ENCODE data around the gene IGSF21. TPM values are rescaled to one million over a fixed set of nuclear protein-coding genes. Genes with fewer than 3 reads are reported as not detected.

The IGSF21 gene
- total RNA-seq, 1 experiment from 2014 or later = not detected

GRCh38 chr1:18243503-18244175 lies 136.0 kb downstream of the IGSF21 start:
- Mint-ChIP-seq H3K27ac (ENCODE audit: low read depth, unreplicated experiment) (no peak overlapping the region), H3K9me3 (ENCODE audit: unreplicated experiment) (no peaks in the 10 kb centered on the region), H3K4me3 (ENCODE audit: unreplicated experiment) (no peak overlapping the region), H3K4me1 (ENCODE audit: insufficient read depth, unreplicated experiment) (no peaks in the 10 kb centered on the region), H3K27me3 (ENCODE audit: insufficient read depth, unreplicated experiment) (peaks cover 27% of the 10 kb centered on the region), H3K36me3 (ENCODE audit: insufficient read depth, unreplicated experiment) (no peaks in the 10 kb centered on the region)
- intact Hi-C loops (cut with micrococcal nuclease) = no loop called here
- ChIA-PET CTCF (interaction anchor here (0.7 kb wide), 1 partner anchor 69 kb away, joined by 4 read pairs; no protein-coding TSS in a partner anchor), POLR2A (no interaction called here)
- no peak for DNase-seq (ENCODE audit: unreplicated experiment)
- BruUV-seq (replicated peaks) = no TSS peak
- no peak for TF ChIP-seq CTCF (IDR thresholded peaks at IDR 0.05; ENCODE audit: unreplicated experiment)

DNA sequence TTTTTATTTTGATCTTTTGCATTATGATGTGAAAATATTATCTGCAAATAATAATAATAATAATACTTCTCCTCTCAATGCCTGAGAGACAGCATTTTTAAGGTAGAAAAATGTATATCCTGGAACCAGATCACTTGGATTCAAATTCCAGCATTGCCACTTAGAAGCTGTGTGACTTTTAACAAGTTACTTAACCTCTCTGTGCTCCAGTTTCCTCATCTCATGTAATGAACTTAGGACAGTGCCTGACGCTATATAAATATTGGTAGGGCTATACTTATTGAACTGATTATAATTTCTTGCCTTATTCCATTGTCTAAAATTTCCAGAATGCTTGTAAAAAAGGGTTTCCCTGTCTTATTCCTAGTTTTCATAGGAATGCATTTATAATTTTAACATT lies 137.2 kb downstream of the IGSF21 start:
- H3K27ac Mint-ChIP-seq (ENCODE audit: low read depth, unreplicated experiment) = no peak overlapping the region
- no peak for TF ChIP-seq CTCF (IDR thresholded peaks at IDR 0.05; ENCODE audit: unreplicated experiment)
- CTCF ChIA-PET = no interaction called here
- H3K9me3 Mint-ChIP-seq (ENCODE audit: unreplicated experiment) = no peaks in the 10 kb centered on the region
- no peak for DNase-seq (ENCODE audit: unreplicated experiment)
- POLR2A ChIA-PET = interaction anchor here (1.0 kb wide), 1 partner anchor 12 kb away, joined by 3 read pairs; no protein-coding TSS in a partner anchor
- peaks cover 27% of the 10 kb centered on the region for H3K27me3 Mint-ChIP-seq (ENCODE audit: insufficient read depth, unreplicated experiment)
- intact Hi-C loops (cut with micrococcal nuclease) = no loop called here
- no peak overlapping the region for H3K4me3 Mint-ChIP-seq (ENCODE audit: unreplicated experiment)
- no peaks in the 10 kb centered on the region for H3K36me3 Mint-ChIP-seq (ENCODE audit: insufficient read depth, unreplicated experiment)
- no TSS peak for BruUV-seq (replicated peaks)
- H3K4me1 Mint-ChIP-seq (ENCODE audit: insufficient read depth, unreplicated experiment) = no peaks in the 10 kb centered on the region

DNA sequence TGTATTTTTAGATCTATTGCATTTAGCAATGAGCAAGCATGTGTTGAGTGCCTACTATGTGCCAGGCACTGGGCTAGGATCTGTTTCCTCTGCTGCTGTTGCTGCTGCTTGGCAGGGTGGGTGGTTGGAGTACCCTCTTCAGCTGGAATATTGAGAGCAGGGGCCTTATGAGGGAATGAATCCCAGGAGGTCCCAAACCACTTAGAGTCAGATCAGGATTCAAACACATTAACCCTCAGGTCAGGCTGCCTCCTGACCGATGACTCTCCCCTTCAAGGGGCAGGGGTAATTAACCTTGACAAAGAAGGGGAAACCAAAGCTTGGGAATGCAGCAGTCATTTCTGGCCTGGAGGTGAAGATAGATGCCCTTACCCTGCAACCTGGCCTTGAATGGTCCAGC lies 138.0 kb downstream of the IGSF21 start:
- Mint-ChIP-seq H3K36me3 (ENCODE audit: insufficient read depth, unreplicated experiment) (no peaks in the 10 kb centered on the region), H3K4me1 (ENCODE audit: insufficient read depth, unreplicated experiment) (no peaks in the 10 kb centered on the region), H3K9me3 (ENCODE audit: unreplicated experiment) (peaks cover 2% of the 10 kb centered on the region), H3K27me3 (ENCODE audit: insufficient read depth, unreplicated experiment) (peaks cover 32% of the 10 kb centered on the region), H3K4me3 (ENCODE audit: unreplicated experiment) (no peak overlapping the region), H3K27ac (ENCODE audit: low read depth, unreplicated experiment) (no peak overlapping the region)
- POLR2A ChIA-PET = interaction anchor here (1.0 kb wide), 1 partner anchor 11 kb away, joined by 3 read pairs; no protein-coding TSS in a partner anchor
- CTCF ChIA-PET = interaction anchor here (0.6 to 1.4 kb wide), 3 partner anchors 93 to 585 kb away, joined by 3 to 4 read pairs (median 3); no protein-coding TSS in a partner anchor
- no TSS peak for BruUV-seq (replicated peaks)
- no peak for TF ChIP-seq CTCF (IDR thresholded peaks at IDR 0.05; ENCODE audit: unreplicated experiment)
- intact Hi-C loops (cut with micrococcal nuclease) = no loop called here
- DNase-seq (ENCODE audit: unreplicated experiment) = no peak

- no peak for DNase-seq (ENCODE audit: unreplicated experiment)
- no peak for TF ChIP-seq CTCF (IDR thresholded peaks at IDR 0.05; ENCODE audit: unreplicated experiment)
- H3K27me3 Mint-ChIP-seq (ENCODE audit: insufficient read depth, unreplicated experiment) = peaks cover 38% of the 10 kb centered on the region
- POLR2A ChIA-PET = no interaction called here
- H3K4me1 Mint-ChIP-seq (ENCODE audit: insufficient read depth, unreplicated experiment) = no peaks in the 10 kb centered on the region
- BruUV-seq (replicated peaks) = no TSS peak
- no peaks in the 10 kb centered on the region for H3K36me3 Mint-ChIP-seq (ENCODE audit: insufficient read depth, unreplicated experiment)
- H3K4me3 Mint-ChIP-seq (ENCODE audit: unreplicated experiment) = no peak overlapping the region
- CTCF ChIA-PET = interaction anchor here (0.6 to 1.4 kb wide), 3 partner anchors 94 to 586 kb away, joined by 3 read pairs; no protein-coding TSS in a partner anchor
- intact Hi-C loops (cut with micrococcal nuclease) = no loop called here
- H3K27ac Mint-ChIP-seq (ENCODE audit: low read depth, unreplicated experiment) = no peak overlapping the region
- peaks cover 8% of the 10 kb centered on the region for H3K9me3 Mint-ChIP-seq (ENCODE audit: unreplicated experiment)
Measured at GRCh38 chr1:18246543-18246942, 138.9 kb downstream of the IGSF21 start.
